H1 (cell line): ENCODE data around the gene PANX2. TPM values are rescaled to one million over a fixed set of nuclear protein-coding genes. Genes with fewer than 3 reads are reported as not detected.

Source experiments
- CTCF ChIA-PET: fragments of 300-600 bp; sonication (Branson Sonifier 250); formaldehyde crosslinking; loops from one replicate; lab custom pipeline; 2021; ENCODE audit not compliant: partially characterized antibody; lab: Charles Lee
- POLR2A ChIA-PET: fragments of 300-600 bp; sonication (Branson Sonifier 250); formaldehyde crosslinking; loops from one replicate; lab custom pipeline; 2021; ENCODE audit warnings: inconsistent platforms; ENCODE audit not compliant: partially characterized antibody; lab: Charles Lee
- DNase-seq, 2 experiments: peaks; one replicate each; pipeline versions ENCODE4 v3.0.0 to v3.0.0-alpha.2; 2010 to 2022; ENCODE audit warnings: low spot score in 2 of 2, low read depth in 1 of 2, mixed read lengths in 1 of 2
- FAIRE-seq: peaks from 2 replicates; lab custom pipeline; 2011; peaks lifted over from hg19 to GRCh38; lab: Jason Lieb, UNC
- H2AFZ ChIP-seq: 2 replicates; pipeline ENCODE4 v1.8.1; 2012; ENCODE audit warnings: low read length, inconsistent platforms
- H2AK5ac ChIP-seq: 2 replicates; pipeline ENCODE4 v1.6.1; 2013; ENCODE audit warnings: low read depth, low read length
- H2BK120ac ChIP-seq: replicated peaks from 2 replicates; pipeline ENCODE3; 2013; ENCODE audit warnings: low read depth, low read length, inconsistent platforms
- H2BK12ac ChIP-seq: 2 replicates; pipeline ENCODE4 v1.6.1; 2013; ENCODE audit warnings: low read depth, low read length
- H2BK15ac ChIP-seq: 2 replicates; pipeline ENCODE4 v1.6.1; 2013; ENCODE audit warnings: low read length
- H2BK20ac ChIP-seq: 2 replicates; pipeline ENCODE4 v1.6.1; 2013; ENCODE audit warnings: low read length
- H2BK5ac ChIP-seq: 2 replicates; pipeline ENCODE4 v1.6.1; 2013; ENCODE audit warnings: low read depth, low read length
- H3K14ac ChIP-seq: 2 replicates; pipeline ENCODE4 v1.6.1; 2013; ENCODE audit warnings: inconsistent platforms; ENCODE audit not compliant: insufficient read length
- H3K18ac ChIP-seq: 2 replicates; pipeline ENCODE4 v1.6.1; 2013; ENCODE audit warnings: low read length; ENCODE audit errors: extremely low read depth
- H3K23ac ChIP-seq: 2 replicates; pipeline ENCODE4 v1.6.1; 2013; ENCODE audit warnings: inconsistent platforms; ENCODE audit not compliant: insufficient read length
- H3K23me2 ChIP-seq: 2 replicates; pipeline ENCODE4 v1.6.1; 2013; ENCODE audit warnings: low read depth, low read length
- H3K27ac ChIP-seq: 2 replicates; pipeline ENCODE4 v1.6.1; 2011; ENCODE audit warnings: low read depth, low read length, inconsistent platforms
- H3K27me3 ChIP-seq, 4 experiments: replicated peaks in 1 of 4; 1 replicate in 1 of 4; 2 replicates in 3 of 4; pipeline versions ENCODE4 v1.6.1 to v1.8.1; 2011 to 2013; ENCODE audit warnings: low read length in 3 of 4, mild to moderate bottlenecking in 3 of 4, inconsistent platforms in 2 of 4, mixed read lengths in 2 of 4, moderate library complexity in 1 of 4; ENCODE audit not compliant: control insufficient read depth in 3 of 4, insufficient read depth in 3 of 4; ENCODE audit errors: extremely low read depth in 1 of 4
- H3K36me3 ChIP-seq, 4 experiments: 2 replicates each; pipeline versions ENCODE4 v1.6.1 to v1.8.1; 2011 to 2013; ENCODE audit warnings: mild to moderate bottlenecking in 4 of 4, low read length in 3 of 4, moderate library complexity in 2 of 4, control low read depth in 1 of 4, inconsistent platforms in 1 of 4; ENCODE audit not compliant: insufficient read depth in 4 of 4, control insufficient read depth in 2 of 4
- H3K4ac ChIP-seq: replicated peaks from 2 replicates; pipeline ENCODE3; 2013; ENCODE audit warnings: low read length, low read depth, mixed read lengths, inconsistent platforms; ENCODE audit not compliant: insufficient read length
- H3K4me1 ChIP-seq, 4 experiments: replicated peaks in 1 of 4; 1 replicate in 1 of 4; 2 replicates in 3 of 4; pipeline versions ENCODE4 v1.6.1 to v1.8.1; 2011 to 2013; ENCODE audit warnings: low read length in 3 of 4, inconsistent platforms in 2 of 4, mixed read lengths in 1 of 4; ENCODE audit not compliant: insufficient read depth in 4 of 4, control insufficient read depth in 3 of 4
- H3K4me2 ChIP-seq, 2 experiments: 2 replicates each; pipeline versions ENCODE4 v1.6.1 to v1.8.1; 2011 to 2013; ENCODE audit warnings: low read depth in 2 of 2, low read length in 2 of 2, control low read depth in 1 of 2, inconsistent platforms in 1 of 2, mild to moderate bottlenecking in 1 of 2; ENCODE audit not compliant: insufficient read depth in 1 of 2
- H3K4me3 ChIP-seq, 4 experiments: fragments of 200-600, 300-600 bp in 1 of 4; sonication (generic), shearing (Covaris generic), sonication (Bioruptor Twin) in 1 of 4; 2 replicates each; pipeline versions ENCODE4 v1.5.1 to v1.8.1; 2011 to 2016; ENCODE audit warnings: low read length in 4 of 4, low read depth in 3 of 4, control low read depth in 2 of 4, inconsistent platforms in 2 of 4, mild to moderate bottlenecking in 2 of 4, mixed read lengths in 1 of 4, moderate library complexity in 1 of 4; ENCODE audit not compliant: insufficient read depth in 2 of 4; ENCODE audit errors: extremely low read depth in 1 of 4
- H3K56ac ChIP-seq: replicated peaks from 2 replicates; pipeline ENCODE3; 2013; ENCODE audit warnings: low read depth, mild to moderate bottlenecking, mixed read lengths, low read length, inconsistent platforms; ENCODE audit not compliant: insufficient read length
- H3K79me1 ChIP-seq: 2 replicates; pipeline ENCODE4 v1.6.1; 2013; ENCODE audit warnings: low read depth, low read length, control low read depth
- H3K79me2 ChIP-seq, 2 experiments: 2 replicates each; pipeline versions ENCODE4 v1.6.1 to v1.8.1; 2012 to 2013; ENCODE audit warnings: low read length in 2 of 2, mild to moderate bottlenecking in 2 of 2, inconsistent platforms in 1 of 2; ENCODE audit not compliant: insufficient read depth in 2 of 2, control insufficient read depth in 1 of 2
- H3K9ac ChIP-seq, 4 experiments: replicated peaks in 1 of 4; 1 replicate in 1 of 4; 2 replicates in 3 of 4; pipeline versions ENCODE4 v1.6.1 to v1.8.1; 2011 to 2013; ENCODE audit warnings: low read depth in 3 of 4, low read length in 3 of 4, control low read depth in 2 of 4, mild to moderate bottlenecking in 2 of 4, moderate library complexity in 2 of 4, inconsistent platforms in 1 of 4; ENCODE audit errors: extremely low read depth in 1 of 4
- H3K9me3 ChIP-seq, 2 experiments: 2 replicates each; pipeline versions ENCODE4 v1.6.1 to v1.8.1; 2012 to 2013; ENCODE audit warnings: mild to moderate bottlenecking in 2 of 2, moderate library complexity in 2 of 2, control low read depth in 1 of 2, inconsistent platforms in 1 of 2, low read depth in 1 of 2, low read length in 1 of 2, mixed read lengths in 1 of 2; ENCODE audit not compliant: insufficient read depth in 2 of 2
- H4K20me1 ChIP-seq, 2 experiments: replicated peaks in 1 of 2; 2 replicates each; pipeline versions ENCODE3 to v1.8.1; 2011 to 2013; ENCODE audit warnings: inconsistent platforms in 2 of 2, low read length in 2 of 2, mild to moderate bottlenecking in 1 of 2; ENCODE audit not compliant: insufficient read depth in 2 of 2, control insufficient read depth in 1 of 2
- H4K5ac ChIP-seq: 2 replicates; pipeline ENCODE4 v1.6.1; 2013; ENCODE audit warnings: low read length, low read depth, mixed read lengths, inconsistent platforms; ENCODE audit not compliant: insufficient read length
- H4K8ac ChIP-seq: 2 replicates; pipeline ENCODE4 v1.8.0; 2013; ENCODE audit warnings: mild to moderate bottlenecking, moderate library complexity, low read length, inconsistent platforms; ENCODE audit not compliant: insufficient read depth; ENCODE audit errors: extremely low read depth
- H4K91ac ChIP-seq: replicated peaks from 2 replicates; pipeline ENCODE3; 2013; ENCODE audit warnings: low read length, mixed read lengths, inconsistent platforms; ENCODE audit not compliant: insufficient read length
- FOSL1 ChIP-seq: IDR thresholded peaks from 2 replicates; pipeline ENCODE4 v1.6.1; 2011; ENCODE audit warnings: mild to moderate bottlenecking, low read depth, low read length, moderate library complexity; ENCODE audit not compliant: insufficient read depth
- HDAC6 ChIP-seq: IDR thresholded peaks from one replicate; pipeline ENCODE4 v1.7.1; 2012; ENCODE audit warnings: low read depth, mild to moderate bottlenecking, inconsistent platforms, low read length, moderate library complexity
- RBBP5 ChIP-seq: IDR thresholded peaks from 2 replicates; pipeline ENCODE4 v1.7.1; 2012; ENCODE audit warnings: low read depth, mild to moderate bottlenecking, inconsistent platforms, low read length, moderate library complexity, borderline replicate concordance
- WGBS, 2 experiments: shearing (Covaris generic) in 1 of 2; methylation state at CpG; one replicate each; pipeline versions ENCODE4 v1.1.6 to v1.1.7; 2013 to 2015; ENCODE audit warnings: low lambda C conversion rate in 2 of 2, mixed read lengths in 2 of 2, inconsistent platforms in 1 of 2, low coverage in 1 of 2, missing lambda C conversion rate in 1 of 2; ENCODE audit not compliant: insufficient replicate concordance in 2 of 2, insufficient coverage in 1 of 2, insufficient read length in 1 of 2; ENCODE audit errors: extremely low coverage in 1 of 2, missing lambda C conversion rate in 1 of 2; 5-methylcytosine and 5-hydroxymethylcytosine counted together
- polyA plus RNA-seq, 7 experiments: library from polyadenylated mRNA; depleted of rRNA in 3 of 7; stranded (reverse) in 5 of 7; unstranded in 2 of 7; fragments of >200 nt in 5 of 7; fragments of 200-250 nt in 2 of 7; gene quantifications; 1 replicate in 5 of 7; 2 replicates in 1 of 7; 4 replicates in 1 of 7; pipeline versions ENCODE4 v1.2.1 to v1.2.3, GENCODE V29; 2011 to 2013; ENCODE audit warnings: missing spikeins in 2 of 7, mixed read lengths in 2 of 7
- total RNA-seq: library from RNA; stranded (reverse); fragmentation: NEBNext Ultra II Directional; extraction: Animal tissue kit (Norgen Biotek cat#: 25700); gene quantifications from 2 replicates; pipeline ENCODE4 v1.2.1, GENCODE V29; 2021

Gene PANX2
- total and polyA plus RNA-seq, 2 of the 8 experiments (the other 6 are each of a cell fraction or from before 2014, with no cell fraction given), result 3.5 to 5.0 TPM

GRCh38 chr22:50201191-50202129 is 30.9 kb downstream of the PANX2 start:
- Histone ChIP-seq H3K4me1 (peaks cover 0 to 8% (median 6%) of the 10 kb centered on the region in 4 experiments; a peak in 6 of 7 replicates), H2BK20ac (no peak overlapping the region), H3K27ac (no peak overlapping the region), H3K4me3 (peak overlapping the region; percentile 41 to 69 (median 62)), H4K8ac (peak overlapping the region; percentile 63; the same call in 1 of the 2 replicates), H4K91ac (no peak overlapping the region), H4K20me1 (peaks cover 4 to 22% of the 10 kb centered on the region in 2 experiments), H3K79me2 (peaks cover 0 to 13% of the 10 kb centered on the region in 2 experiments; a peak in 1 of 4 replicates), H3K56ac (peak overlapping the region; percentile 5), H3K23ac (no peak overlapping the region), H4K5ac (no peak overlapping the region), H2BK15ac (no peak overlapping the region), H3K23me2 (peaks cover 13% of the 10 kb centered on the region; the same call in 1 of the 2 replicates), H3K36me3 (peaks cover 0 to 20% (median 8%) of the 10 kb centered on the region in 4 experiments; a peak in 5 of 8 replicates), H3K4ac (no peak overlapping the region), H2AK5ac (no peak overlapping the region), H2BK12ac (no peak overlapping the region), H2BK5ac (no peak overlapping the region), H2BK120ac (no peak overlapping the region), H2AFZ (no peak overlapping the region), H3K79me1 (peaks cover 2% of the 10 kb centered on the region; the same call in 1 of the 2 replicates), H3K27me3 (no peaks in the 10 kb centered on the region), H3K18ac (no peak overlapping the region; the same call in 1 of the 2 replicates), H3K4me2 (peak overlapping the region; percentile 84 to 98), H3K9ac (peak overlapping the region; percentile 34 to 93 (median 63)), H3K14ac (no peak overlapping the region), H3K9me3 (no peaks in the 10 kb centered on the region)
- FAIRE-seq (no peak), DNase-seq (no peak)
- ChIA-PET POLR2A (interaction anchor here (0.9 to 1.5 kb wide), 3 partner anchors 10 to 51 kb away, joined by 3 to 5 read pairs (median 4); partner anchors contain the start of gene TUBGCP6), CTCF (interaction anchor here (0.9 to 1.5 kb wide), 2 partner anchors 11 to 24 kb away, joined by 3 to 6 read pairs; no protein-coding TSS in a partner anchor)
- TF ChIP-seq HDAC6 (no peak), RBBP5 (0 out of 2 replicates have a peak, but pooled peaks have one; percentile 6), FOSL1 (no peak)
- 9% methylated on average over 53 of the region's 115 CpGs; no CpG with 5 or more reads in 1 of the 2 experiments for WGBS, 2 experiments
